ENCODE measurements around the gene TBC1D24. TPM values are rescaled to one million over a fixed set of nuclear protein-coding genes. Genes with fewer than 3 reads are reported as not detected.
A peak's percentile ranks its signal among the peaks of the same experiment; 100 is the strongest.
"Not testable (repeated sequence)": the region's sequence is repeated elsewhere in the genome, so short reads cannot be mapped to it uniquely, and the experiment has no call there.

Gene TBC1D24
- polyA plus RNA-seq, 3 donors, result 6.6 to 11.6 (median 7.8) TPM

DNA sequence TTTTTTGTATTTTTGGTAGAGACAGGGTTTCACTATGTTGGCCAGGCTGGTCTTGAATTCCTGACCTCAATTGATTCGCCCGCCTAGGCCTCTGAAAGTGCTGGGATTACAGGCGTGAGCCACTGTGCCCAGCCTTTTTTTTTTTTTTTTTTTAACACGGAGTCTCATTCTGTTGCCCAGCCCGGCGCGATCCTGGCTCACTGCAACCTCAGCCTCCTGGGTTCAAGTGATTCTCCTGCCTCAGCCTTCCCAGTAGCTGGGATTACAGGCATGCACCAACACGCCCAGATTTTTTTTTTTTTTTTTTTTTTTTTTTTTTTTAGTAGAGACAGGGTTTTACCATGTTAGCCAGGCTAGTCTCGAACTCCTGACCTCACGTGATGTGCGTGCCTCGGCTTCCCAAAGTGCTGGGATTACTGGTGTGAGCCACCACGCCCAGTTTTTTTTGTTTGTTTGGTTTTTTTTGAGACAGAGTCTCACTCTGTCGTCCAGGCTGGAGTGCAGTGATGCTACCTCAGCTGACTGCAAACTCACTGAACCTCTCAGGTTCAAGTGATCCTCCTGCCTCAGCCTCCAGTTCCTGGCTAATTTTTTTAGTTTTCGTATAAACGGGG lies 58.3 kb downstream of the TBC1D24 start:
- 25 to 40% (median 39%) methylated on average over 12 to 16 of the region's 16 CpGs for WGBS, 3 donors

DNA sequence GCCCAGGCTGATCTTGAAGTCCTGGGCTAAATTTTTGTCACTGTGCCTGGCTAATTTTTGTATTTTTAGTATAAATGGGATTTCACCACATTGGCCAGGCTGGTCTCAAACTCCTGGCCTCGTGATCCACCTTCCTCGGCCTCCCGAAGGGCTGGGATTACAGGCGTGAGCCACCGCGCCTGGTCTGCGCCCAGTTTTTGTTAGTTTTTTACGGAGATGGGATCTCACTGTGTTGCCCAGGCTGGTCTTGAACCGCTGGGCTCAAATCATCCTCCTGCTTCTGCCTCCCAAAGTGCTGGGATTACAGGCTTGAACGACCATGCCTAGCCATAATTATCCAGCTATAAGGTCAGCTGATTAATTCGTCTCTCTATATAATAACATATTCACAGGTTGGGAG lies 59.0 kb downstream of the TBC1D24 start:
- no peak overlapping the region for H3K27ac ChIP-seq (ENCODE audit: low read depth, low read length)
- 83 to 90% (median 90%) methylated on average over 11 of the region's 11 CpGs for WGBS, 3 donors

More for the DNA sequence above, 58.3 kb downstream of the TBC1D24 start:
- peak overlapping the region; percentile 93 for H3K27ac ChIP-seq (ENCODE audit: low read depth, low read length)

DNA sequence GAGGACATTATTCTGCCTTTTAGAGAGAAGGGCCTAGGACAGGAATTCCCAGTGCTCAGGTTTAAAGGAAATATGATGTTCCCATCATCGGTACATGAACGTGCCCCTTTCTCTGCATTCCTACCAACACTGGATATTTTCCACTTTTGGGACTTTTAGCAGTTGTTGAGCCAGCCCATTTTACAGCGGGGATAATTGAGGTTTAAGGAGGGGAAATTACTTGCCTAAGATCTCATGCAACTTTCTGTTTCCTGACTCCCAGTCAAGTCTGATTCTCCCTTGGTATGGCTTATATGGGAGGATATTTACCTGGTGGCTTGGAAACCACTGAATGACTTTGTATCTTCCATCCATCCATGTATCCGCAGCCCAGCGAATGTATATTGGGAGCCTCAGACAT lies 59.4 kb downstream of the TBC1D24 start:
- WGBS, 3 donors, result 86 to 90% (median 88%) methylated on average over 5 of the region's 5 CpGs
- H3K27ac ChIP-seq (ENCODE audit: low read depth, low read length), result not testable (repeated sequence)

DNA sequence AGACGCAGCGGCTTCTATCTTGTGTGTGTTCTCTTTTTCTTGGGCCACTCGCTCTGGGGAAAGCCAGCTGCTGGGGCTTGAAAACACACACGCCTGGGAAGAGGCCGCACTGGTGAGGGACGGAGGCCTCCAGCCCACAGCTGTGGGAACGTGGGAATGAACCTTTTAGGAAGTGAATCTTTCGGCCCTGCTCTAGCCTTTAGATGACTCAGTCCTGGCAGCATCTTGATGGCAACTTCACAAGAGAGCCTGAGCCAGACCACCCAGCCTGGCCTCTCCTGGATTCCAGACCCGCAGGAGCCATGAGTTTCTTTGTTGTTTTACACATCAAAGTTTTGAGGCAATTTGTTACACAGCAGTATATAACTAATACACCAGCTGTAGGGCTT lies 60.7 kb downstream of the TBC1D24 start:
- 60 to 84% (median 73%) methylated on average over 9 of the region's 9 CpGs for WGBS, 3 donors
- no peak overlapping the region for H3K27ac ChIP-seq (ENCODE audit: low read depth, low read length)

DNA sequence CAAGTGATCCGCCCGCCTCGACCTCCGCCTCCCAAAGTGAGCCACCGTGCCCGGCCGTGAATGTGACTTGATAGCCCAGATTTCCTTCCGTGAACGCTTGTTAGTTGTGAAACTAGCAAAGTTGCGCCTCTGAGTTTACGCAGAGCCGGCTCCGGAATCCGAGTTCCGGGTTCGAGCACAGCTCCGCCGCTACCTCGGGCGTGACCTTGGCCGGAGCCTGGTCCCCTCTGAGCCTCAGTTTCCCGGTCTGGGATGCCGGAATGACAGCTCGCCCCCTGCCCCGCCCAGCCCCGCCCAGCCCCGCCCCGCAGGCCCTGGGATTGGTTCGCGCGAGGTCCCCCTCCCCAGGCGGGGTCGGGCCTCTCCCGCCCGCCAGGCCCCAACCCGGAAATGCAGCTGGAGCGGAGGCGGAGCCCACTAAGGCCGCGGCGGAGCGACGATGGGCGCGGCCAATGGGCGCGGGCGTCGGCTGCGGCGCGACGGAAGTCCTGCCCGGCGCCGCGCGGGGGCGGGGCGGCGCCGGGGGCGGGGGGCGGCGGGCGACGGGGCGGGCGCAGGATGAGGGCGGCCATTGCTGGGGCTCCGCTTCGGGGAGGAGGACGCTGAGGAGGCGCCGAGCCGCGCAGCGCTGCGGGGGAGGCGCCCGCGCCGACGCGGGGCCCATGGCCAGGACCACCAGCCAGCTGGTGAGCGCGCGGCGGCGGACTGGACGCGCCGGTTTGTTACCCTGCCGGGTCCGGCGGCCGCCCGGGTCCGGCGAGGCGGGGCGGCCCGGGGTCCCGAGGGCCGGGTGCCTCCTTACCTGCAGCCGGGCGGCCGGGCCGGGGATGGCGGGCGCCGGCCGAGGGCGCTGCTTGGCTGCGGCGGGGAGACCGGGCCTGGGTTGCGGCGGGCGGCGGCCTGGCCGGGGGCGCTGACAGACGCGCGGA lies 62.8 kb downstream of the TBC1D24 start, which contains the start of gene PDPK1:
Gene PDPK1, plus strand, starts transcription at position 571 of the 929 bp plus-strand sequence. Its CDS starts 92 bp downstream, at position 663.
- peak within 1 kb of the TSS; percentile 48 for H3K27ac ChIP-seq (ENCODE audit: low read depth, low read length)
- WGBS, 3 donors, result 0 to 1% (median 1%) methylated on average over 89 to 121 of the region's 126 CpGs

DNA sequence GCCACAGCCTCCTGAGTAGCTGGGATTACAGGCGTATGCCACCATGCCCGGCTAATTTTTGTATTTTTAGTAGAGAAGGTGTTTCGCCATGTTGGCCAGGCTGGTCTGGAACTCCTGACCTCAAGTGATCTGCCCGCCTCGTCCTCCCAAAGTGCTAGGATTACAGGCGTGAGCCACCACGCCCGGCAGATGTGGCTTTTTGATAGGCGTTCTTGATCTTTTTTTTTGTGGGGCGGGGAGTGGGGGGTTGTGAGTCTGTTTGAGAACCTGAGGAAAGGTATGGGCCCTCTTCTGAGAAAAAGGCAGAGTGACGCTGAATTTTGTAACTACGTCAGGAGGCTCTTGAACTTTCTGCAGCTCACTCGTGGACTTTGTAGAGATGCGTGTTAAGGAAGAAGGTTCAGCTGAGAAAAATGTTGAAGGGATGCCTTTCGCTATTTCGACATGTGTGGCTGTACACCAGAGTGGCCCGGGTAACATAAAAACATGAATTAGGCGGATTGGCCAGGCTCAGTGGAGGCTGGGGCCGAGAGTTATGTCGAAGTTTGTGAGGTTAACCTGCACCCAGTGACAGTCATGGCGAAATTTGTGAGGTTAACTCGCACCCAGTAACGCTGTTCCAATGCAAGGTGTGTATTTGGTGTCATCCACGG lies 64.4 kb downstream of the TBC1D24 start:
- not testable (repeated sequence) for H3K27ac ChIP-seq (ENCODE audit: low read depth, low read length)
- WGBS, 3 donors, result 73 to 80% (median 78%) methylated on average over 24 of the region's 24 CpGs

DNA sequence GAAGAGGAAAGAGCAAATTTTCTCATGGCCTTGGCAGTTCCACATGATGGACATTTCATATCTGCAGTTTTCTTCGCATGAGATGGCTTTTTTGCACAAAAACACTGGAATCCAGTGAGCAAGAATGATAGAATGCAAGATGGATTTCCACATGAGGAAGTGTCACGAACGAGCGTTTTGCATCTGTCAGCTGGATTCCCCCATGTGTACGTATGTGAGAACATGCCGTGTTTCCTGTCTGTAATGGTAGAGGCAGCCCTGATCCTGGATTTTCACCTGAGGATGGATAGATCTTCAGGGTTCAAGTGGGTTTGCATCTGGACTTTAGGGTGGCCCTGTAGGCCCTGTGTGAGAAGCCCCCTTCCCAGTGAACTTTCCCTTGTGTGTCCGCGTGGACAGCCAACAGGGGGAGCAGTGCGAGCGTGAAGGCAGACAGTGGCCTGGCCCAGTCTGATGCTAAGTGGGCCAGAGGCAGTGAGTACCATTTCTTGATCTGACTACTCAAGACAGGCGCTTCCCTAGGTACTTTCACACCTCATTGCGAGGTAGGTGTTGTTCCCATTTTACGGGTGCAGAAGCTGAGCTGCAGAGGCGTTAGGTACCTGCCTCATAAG lies 65.0 kb downstream of the TBC1D24 start:
- 38 to 54% (median 49%) methylated on average over 14 of the region's 14 CpGs for WGBS, 3 donors
- not testable (repeated sequence) for H3K27ac ChIP-seq (ENCODE audit: low read depth, low read length)

DNA sequence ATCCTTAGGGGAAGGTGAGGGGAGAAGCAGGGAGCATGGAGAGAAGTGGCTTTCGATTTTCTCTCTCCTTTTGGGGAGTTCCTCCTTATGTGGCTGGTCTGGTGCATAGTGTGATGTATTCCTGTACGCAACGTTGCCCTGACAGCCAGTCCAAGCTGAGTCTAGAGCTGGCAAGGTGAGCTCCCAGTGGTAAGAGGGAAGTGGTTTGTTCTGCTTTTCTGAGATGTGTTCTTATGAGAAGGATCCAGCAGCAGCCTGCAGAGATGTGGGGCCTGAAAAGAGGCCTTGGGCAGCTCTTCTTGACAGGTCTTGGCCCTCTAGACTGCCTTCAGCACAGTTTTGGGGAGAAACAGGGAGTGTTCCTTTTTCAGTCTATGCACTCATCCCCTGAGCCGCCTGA lies 66.0 kb downstream of the TBC1D24 start:
- not testable (repeated sequence) for H3K27ac ChIP-seq (ENCODE audit: low read depth, low read length)
- 46 to 63% (median 49%) methylated on average over 1 to 4 of the region's 4 CpGs for WGBS, 3 donors

DNA sequence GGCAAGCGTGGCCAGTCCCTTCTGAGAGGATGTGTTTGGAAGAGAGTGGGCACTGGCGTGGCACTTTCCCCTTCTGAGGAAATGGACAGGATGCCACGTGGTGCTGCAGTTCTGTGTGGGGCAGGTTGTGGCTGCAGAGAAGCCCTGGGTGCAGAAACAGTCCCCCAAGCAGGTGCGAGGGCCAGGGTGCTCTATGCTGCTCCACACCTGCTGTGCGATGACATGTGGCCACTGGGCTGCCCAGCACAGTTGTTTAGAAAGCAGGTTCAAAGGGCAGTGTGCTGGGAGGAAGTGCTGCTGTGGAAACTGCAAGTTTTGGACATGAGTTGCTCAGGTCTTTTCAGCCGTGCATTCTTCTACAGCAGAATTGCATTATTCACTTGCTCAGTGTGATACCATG lies 66.5 kb downstream of the TBC1D24 start:
- not testable (repeated sequence) for H3K27ac ChIP-seq (ENCODE audit: low read depth, low read length)
- 41 to 63% (median 54%) methylated on average over 6 of the region's 6 CpGs for WGBS, 3 donors

DNA sequence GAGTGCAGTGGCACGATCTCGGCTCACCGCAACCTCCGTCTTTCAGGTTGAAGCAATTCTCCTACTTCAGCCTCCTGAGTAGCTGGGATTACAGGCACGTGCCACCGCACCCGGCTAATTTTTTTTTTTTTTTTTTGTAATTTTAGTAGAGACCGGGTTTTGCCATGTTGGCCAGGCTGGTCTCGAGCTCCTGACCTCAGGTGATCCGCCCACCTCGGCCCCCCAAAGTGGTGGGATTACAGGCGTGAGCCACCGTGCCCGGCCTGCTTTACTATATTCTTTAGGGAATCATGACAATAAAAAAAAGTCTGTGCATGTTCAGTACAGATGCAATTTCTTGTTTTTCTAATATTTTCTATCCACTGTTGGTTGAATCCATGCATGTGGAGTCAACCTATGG lies 68.8 kb downstream of the TBC1D24 start:
- 82 to 90% (median 90%) methylated on average over 14 of the region's 14 CpGs for WGBS, 3 donors

DNA sequence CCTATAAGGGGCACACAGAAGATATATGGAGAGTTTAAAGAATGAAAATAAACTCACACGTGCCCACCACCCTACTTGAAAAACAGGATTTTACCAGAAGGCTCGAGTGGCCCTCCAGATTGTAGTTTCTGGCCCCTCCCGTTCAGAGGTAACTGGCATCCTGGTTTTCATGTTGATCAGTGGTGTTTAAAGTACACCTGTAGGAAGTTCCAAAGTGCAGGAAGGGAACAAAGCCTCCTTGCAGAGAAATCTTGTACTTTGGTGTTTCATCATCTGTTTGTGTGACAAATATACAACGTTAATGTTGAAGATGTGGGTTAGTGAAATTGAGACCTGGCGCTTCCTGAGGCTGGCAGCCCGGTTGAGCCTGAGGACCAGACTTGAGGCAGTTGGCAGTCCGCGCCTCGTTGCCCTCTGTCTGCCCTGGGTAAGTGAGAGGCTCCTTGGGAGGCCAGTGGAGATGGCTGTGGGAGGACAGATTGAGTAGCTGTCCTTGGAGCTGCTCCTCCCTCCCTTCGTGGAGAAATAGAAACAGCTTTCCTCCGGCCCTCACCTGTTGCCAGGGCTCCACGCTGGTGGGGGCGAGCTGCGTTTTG lies 75.5 kb downstream of the TBC1D24 start:
- H3K27ac ChIP-seq (ENCODE audit: low read depth, low read length), result not testable (repeated sequence)
- WGBS, 3 donors, result no CpG with 5 or more reads among the region's 14 CpGs

More for the DNA sequence above, 68.8 kb downstream of the TBC1D24 start:
- not testable (repeated sequence) for H3K27ac ChIP-seq (ENCODE audit: low read depth, low read length)

DNA sequence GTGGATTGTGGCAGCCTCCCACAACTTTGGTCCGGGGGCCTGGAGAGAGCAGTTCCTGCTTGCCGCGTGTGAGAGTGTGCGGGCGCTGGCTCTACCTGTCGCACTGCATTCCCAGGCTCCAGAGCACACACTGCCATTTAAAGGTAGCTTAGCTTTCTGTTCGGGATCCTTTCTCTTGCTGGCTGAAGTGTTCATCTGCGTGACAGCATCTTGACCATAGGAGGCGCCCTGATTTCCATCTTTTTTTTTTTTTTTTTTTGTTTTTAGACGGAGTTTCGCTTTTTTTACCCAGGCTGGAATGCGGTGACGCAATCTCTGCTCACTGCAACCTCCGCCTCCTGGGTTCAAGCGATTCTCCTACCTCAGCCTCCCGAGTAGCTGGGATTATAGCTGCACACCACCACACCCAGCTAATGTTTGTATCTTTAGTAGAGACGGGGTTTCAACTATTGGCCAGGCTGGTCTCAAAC lies 76.5 kb downstream of the TBC1D24 start:
- 49 to 61% (median 55%) methylated on average over 11 to 12 of the region's 17 CpGs for WGBS, 3 donors

DNA sequence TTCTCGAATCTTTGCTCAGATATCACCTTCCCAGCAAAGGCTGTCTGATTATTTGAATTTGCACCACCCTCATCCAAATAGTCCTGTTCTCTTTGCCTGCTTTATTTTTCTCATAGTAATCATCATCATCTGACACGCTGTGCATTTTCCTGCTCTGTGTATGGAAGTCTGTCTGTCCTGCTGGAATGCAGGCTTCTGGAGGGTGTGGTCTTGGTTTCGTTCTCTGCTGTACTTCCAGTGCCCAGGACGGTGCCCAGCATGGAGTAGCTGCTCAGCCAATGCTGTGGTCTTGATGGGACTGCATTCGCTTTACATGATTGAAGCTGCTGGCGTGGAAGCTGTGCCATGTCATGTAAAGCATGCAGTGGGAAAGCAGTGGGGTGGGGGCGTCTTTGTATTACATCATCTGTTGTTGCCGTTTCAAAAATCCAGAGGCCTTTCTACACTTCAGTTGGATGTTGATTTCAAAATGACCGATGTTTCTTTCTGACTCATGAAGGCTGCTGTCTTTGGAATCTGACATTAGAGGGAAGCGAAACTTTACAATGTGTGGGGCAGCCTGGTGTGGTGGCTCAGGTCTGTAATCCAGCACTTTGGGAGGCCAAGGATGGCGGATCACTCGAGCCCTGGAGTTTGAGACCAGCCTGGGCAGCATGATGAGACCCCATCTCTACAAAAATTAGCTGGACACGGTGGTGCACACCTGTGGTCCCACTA lies 79.9 kb downstream of the TBC1D24 start:
- not testable (repeated sequence) for H3K27ac ChIP-seq (ENCODE audit: low read depth, low read length)
- WGBS, 3 donors, result no CpG with 5 or more reads among the region's 13 CpGs

More for the DNA sequence above, 76.5 kb downstream of the TBC1D24 start:
- H3K27ac ChIP-seq (ENCODE audit: low read depth, low read length), result not testable (repeated sequence)

Other genes with a start within 250 kb of the TBC1D24 start
- gene DNASE1L2, start 238.7 kb upstream of the TBC1D24 start, polyA plus RNA-seq, result under 1 TPM; 0.41 to 0.45 (median 0.45) TPM
- gene ECI1, start 223.5 kb upstream of the TBC1D24 start, polyA plus RNA-seq, result 100 to 1,000 TPM in 1 of 3 donors, 10 to 100 TPM in 2; 56.0 to 126 (median 72.3) TPM
- gene RNPS1, start 207.0 kb upstream of the TBC1D24 start, polyA plus RNA-seq, result 100 to 1,000 TPM in 2 of 3 donors, 10 to 100 TPM in 1; 69.8 to 138 (median 102) TPM
- 10 to 100 TPM in 1 of 3 donors, 1 to 10 TPM in 2; 6.8 to 11.6 (median 8.0) TPM for gene ABCA3, start 134.4 kb upstream of the TBC1D24 start, polyA plus RNA-seq
- 1 to 10 TPM; 1.0 to 1.4 (median 1.4) TPM for gene CCNF, start 45.7 kb upstream of the TBC1D24 start, polyA plus RNA-seq
- gene TEDC2, start 15.0 kb upstream of the TBC1D24 start, polyA plus RNA-seq, result under 1 TPM; 0.38 to 0.92 (median 0.45) TPM
- gene NTN3, start 3.8 kb upstream of the TBC1D24 start, polyA plus RNA-seq, result under 1 TPM in 2 of 3 donors, not detected in 1; 0.06 to 0.24 TPM
- gene ATP6V0C, start 38.8 kb downstream of the TBC1D24 start, polyA plus RNA-seq, result 100 to 1,000 TPM in 1 of 3 donors, 10 to 100 TPM in 2; 74.2 to 236 (median 89.1) TPM
- gene AMDHD2, start 45.2 kb downstream of the TBC1D24 start, polyA plus RNA-seq, result 10 to 100 TPM; 14.6 to 29.5 (median 29.5) TPM
- under 1 TPM; 0.45 to 0.97 (median 0.66) TPM for gene CEMP1, start 56.3 kb downstream of the TBC1D24 start, polyA plus RNA-seq
- 10 to 100 TPM; 10.6 to 19.0 (median 15.0) TPM for gene PDPK1, start 62.9 kb downstream of the TBC1D24 start, polyA plus RNA-seq
- 10 to 100 TPM in 2 of 3 donors, 1 to 10 TPM in 1; 6.5 to 17.1 (median 12.2) TPM for gene KCTD5, start 207.4 kb downstream of the TBC1D24 start, polyA plus RNA-seq
- gene PRSS27, start 245.1 kb downstream of the TBC1D24 start, polyA plus RNA-seq, result 1 to 10 TPM in 2 of 3 donors, under 1 TPM in 1; 0.68 to 1.7 (median 1.3) TPM

Data from adipose tissue (tissue), 3 donors.